ENCODE results near the gene ITGAD.
A peak's percentile ranks its signal among the peaks of the same experiment; 100 is the strongest.
"Not testable (repeated sequence)": the region's sequence is repeated elsewhere in the genome, so short reads cannot be mapped to it uniquely, and the experiment has no call there.

Gene ITGAD

GRCh38 chr16:31430380-31431052, 37.4 kb downstream of the ITGAD start:
- DNase-seq (ENCODE audit: low read depth): no peak

DNA sequence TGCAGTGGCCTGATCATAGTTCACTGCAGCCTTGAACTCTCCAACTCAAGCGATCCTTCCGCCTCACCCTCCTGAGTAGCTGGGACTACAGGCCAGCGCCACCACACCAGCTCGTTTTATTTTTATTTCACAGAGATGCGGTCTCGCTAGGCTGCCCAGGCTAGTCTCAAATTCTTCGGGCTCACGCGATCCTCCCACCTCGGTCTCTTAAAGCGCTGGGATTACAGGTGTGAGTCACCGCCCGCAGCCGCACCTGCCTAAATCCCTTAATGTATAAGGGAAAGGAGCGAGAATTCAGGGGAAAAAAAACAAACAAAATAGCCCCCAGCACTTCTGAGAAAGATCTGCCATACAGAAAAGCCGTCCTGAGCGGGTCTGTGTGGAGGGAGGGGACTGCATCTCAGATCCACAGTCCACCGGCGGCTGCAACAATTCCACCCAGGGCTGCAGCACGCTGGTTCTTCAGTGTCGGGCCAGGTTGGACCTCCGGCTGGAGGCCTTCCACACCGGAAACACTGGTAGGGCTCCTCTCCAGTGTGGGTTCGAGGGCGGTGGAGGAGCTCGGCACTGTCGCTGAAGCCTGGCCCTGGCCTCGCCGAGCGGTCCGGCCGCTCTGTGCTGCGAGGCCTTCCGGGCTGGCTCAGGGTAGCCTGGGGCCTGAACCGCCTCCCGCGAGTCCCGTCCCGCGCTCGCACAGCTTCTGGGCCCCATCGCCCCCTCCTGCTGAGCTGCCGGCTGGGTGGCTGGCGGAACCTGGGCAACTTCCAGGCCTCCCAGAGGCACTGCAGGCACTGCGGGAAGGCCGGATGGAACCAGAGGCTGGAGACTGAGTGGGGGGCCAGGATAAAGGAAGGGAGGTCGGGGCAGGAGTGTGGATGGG, 42.4 kb downstream of the ITGAD start:
- DNase-seq (ENCODE audit: low read depth): no peak

DNA sequence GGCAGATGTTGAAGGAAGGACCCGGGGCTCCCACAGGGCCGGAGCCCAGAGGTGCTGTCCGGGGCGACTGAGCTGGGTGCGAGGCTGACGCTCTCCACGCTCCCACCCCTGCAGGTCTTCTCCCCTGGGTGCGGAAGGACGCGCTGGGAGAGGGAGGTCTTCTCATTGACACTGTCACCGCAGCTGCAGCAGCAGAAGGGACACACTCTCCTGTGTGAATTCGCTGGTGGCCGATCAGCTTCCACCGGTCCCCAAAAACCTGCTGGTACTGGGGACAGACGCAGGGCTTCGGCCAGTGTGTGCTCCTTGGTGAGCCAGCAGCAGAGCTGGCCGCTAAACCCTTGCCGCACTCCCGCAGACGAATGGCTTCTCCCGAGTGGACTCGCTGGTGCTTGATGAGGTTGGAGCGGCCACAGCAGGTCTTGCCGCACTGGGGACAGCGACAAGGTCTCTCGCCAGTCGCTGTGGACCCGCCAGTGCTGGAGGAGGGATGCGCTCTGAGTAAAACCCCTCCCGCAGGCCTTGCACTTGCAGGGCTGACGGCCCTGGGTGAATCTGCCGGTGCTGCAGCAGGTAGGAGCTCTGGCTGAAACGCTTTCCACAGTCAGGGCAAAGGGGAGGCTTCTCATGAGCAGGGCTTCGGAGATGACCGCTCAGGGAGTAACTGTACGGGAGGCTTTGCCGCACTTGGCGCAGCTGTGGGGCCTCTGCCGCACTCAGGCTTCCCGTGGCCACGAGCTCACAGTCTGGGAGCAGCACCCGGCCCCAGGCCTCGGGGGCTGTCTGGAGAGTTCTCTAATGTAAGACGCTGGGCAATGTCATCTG, 43.3 kb downstream of the ITGAD start:
- no peak for DNase-seq (ENCODE audit: low read depth)

DNA sequence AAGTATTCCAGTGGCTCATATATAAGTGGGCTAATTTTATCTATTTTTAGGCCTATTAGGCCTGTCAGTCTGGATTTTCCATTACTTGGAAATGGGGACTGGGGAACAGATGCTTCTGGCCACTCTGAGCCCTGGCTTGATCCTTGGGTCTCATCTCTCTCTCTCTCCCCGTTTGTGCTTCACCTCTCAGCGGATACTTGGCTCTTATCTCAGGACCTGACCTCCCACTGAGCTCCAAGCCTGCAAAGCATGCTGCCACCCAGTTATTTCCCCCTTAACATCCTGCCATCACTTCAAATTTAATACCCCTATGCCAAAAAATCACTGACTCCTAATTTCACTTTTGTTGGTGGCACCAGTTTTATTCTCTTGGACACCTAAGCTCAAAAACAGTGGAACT, 45.3 kb downstream of the ITGAD start:
- DNase-seq (ENCODE audit: low read depth): no peak

DNA sequence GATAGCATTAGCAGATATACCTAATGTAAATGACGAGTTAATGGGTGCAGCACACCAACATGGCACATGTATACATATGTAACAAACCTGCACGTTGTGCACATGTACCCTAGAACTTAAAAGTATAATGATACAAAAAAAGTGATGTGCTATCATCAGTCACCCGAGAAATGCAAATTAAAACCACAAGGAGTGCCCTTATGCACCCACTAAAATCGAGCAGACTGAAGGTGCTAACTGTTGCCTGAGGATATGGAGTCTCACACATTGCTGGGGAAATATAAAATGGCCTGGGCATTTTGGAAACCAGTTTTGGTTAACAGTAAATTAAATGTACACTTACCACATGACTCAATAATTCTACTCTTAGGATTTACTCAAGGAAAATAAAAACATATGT, 45.9 kb downstream of the ITGAD start:
- DNase-seq (ENCODE audit: low read depth): not testable (repeated sequence)

GRCh38 chr16:31439519-31439918, 46.4 kb downstream of the ITGAD start:
- no peak for DNase-seq (ENCODE audit: low read depth)

GRCh38 chr16:31440516-31441184, 47.5 kb downstream of the ITGAD start:
- DNase-seq (ENCODE audit: low read depth): no peak

GRCh38 chr16:31441956-31442355, 48.8 kb downstream of the ITGAD start:
- DNase-seq (ENCODE audit: low read depth): no peak

GRCh38 chr16:31445931-31446330, 52.8 kb downstream of the ITGAD start:
- not testable (repeated sequence) for DNase-seq (ENCODE audit: low read depth)

- no peak for DNase-seq (ENCODE audit: low read depth)
Observed at GRCh38 chr16:31451201-31451600, 58.1 kb downstream of the ITGAD start.

GRCh38 chr16:31451681-31452351, 58.7 kb downstream of the ITGAD start:
- no peak for DNase-seq (ENCODE audit: low read depth)

GRCh38 chr16:31452631-31453106, 59.5 kb downstream of the ITGAD start:
- no peak for DNase-seq (ENCODE audit: low read depth)

DNA sequence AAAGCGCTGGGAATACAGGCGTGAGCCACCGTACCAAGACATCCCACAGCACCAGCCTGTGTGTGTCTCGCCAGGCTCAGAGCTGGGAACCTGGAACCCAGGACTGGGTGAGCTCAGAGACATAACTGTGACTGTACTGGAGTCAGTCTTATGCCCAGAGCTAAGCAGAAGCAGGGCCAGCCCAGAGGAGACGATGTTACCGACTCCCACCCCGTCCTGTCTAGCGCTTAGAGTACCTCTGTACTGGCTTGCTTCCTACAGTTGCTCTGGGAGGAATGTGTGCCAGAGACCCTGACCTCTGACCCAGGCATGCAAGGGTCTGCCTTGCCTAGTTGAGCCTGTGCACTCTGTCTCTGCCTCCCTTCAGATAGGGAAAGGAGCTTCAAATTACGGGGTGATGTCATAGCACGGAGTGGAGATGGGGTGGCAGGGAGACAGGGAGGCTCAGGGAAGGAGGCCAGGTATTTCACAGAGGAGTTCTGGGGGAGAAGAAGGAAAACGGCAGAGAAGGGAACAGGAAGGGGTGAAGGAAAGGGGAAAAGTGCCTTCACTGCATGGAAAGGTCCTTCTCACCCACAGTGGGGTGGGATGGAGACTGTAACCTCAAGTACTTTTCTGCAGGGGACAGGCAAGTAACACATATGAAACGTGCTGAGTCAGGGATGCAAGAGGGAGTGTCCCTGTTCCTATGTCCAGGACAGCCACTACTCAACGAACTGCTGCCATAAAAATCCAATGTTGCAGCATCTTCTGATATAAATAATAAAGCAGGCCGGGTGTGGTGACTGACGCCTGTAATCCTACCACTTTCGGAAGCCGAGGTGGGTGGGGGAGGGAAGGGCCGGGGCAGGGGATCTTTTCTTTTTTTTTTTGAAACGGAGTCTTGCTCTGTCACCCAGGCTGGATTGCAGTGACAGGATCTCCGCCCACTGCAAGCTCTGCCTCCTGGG, 60.4 kb downstream of the ITGAD start:
- DNase-seq (ENCODE audit: low read depth): no peak

DNA sequence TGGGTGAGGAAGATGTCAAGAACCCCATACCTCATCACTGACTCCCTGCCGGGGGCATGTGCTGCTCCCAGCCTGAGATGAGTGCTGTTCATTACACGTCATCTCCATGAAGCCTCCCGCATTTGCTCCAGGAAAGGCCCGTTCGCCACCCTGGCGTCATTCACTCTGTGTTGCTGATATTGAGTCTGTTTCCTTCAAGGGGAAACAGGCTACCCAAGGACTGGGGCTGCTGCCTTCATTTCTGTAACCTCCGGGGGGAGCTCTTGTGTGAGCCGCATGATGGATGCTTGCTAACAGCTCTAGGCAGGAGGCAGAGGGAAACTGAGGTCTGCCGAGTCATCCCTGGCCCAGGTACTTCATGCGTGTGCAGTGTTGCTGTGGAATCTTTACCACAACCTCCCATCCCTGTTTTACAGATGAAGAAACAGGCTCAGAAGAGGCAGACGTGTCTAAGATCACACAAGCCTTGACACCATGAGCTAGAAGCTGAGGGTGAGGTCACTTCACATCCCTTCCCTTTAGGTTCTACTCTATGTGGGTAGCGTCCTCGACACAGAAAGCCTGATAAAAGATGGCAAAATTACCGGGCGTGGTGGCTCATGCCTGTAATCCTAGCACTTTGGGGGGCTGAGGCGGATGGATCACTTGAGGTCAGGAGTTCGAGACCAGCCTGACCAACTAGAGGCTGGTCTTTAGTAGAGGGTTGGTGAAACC, 62.6 kb downstream of the ITGAD start:
- DNase-seq (ENCODE audit: low read depth): no peak

GRCh38 chr16:31456988-31457360, 63.8 kb downstream of the ITGAD start:
- DNase-seq (ENCODE audit: low read depth): no peak

DNA sequence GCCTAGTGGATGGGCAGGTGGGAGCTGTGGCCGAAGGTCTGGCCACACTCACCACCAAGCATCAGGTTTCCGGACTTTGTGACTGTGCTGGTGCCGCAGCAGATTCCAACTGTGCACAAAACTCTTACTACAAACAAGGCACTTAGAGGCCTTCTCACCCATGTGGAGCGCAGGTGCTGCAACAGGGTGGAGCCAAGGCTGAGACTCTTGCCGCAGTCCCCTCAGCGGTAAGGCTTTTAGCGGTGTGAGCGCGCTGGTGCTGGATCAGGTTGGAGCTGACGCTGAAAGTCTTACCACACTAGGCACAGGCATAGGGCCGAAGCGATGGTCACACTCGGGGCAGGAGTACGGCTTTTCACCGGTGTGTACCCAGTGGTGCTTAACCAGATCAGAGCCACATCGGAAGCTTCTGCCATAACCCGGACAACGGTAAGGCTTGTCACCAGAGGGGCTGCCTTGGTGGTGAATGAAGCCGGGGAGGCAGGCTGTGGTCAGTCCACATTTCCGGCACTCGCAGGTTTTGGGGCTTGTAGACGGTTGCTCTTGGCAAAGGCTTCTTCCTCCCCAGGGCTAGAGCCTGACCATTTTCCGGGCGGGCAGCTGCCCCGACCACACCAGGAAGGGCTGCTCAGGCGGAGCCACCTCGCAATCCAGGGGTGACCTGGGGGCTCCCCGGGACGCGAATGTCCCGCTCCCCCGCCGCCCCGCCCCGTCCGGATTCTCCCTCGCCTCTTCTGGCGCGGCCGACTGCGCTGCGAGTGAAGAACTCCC, 65.1 kb downstream of the ITGAD start:
- no peak for DNase-seq (ENCODE audit: low read depth)

- peak; percentile 89 for DNase-seq (ENCODE audit: low read depth)
Observed at GRCh38 chr16:31458844-31459686, 65.9 kb downstream of the ITGAD start, which contains the start of gene ARMC5. Gene ARMC5, plus strand, starts transcription at chr16:31459501. Its CDS starts 24 bp downstream, at chr16:31459525.

Data from stimulated activated CD8-positive, alpha-beta memory T cell treated with anti-CD3 and anti-CD28 coated beads, Interleukin-15, amount 100 ng/mL, for 1 hour (primary cell).